SK-N-SH (cell line): ENCODE data around the gene MICB.

Experiments
- CTCF ChIP-seq: fragments of 200-600 bp; sonication (generic); IDR thresholded peaks from 2 replicates; pipeline ENCODE4 v1.6.1; 2017; ENCODE audit warnings: antibody characterized with exemption, mild to moderate bottlenecking, moderate library complexity
- GABPA ChIP-seq: IDR thresholded peaks from 2 replicates; pipeline ENCODE4 v1.4.0; 2012; ENCODE audit warnings: low read depth, mild to moderate bottlenecking
- SIN3A ChIP-seq: IDR thresholded peaks from 2 replicates; pipeline ENCODE4 v1.6.1; 2012; ENCODE audit warnings: low read depth, mild to moderate bottlenecking, low read length, moderate library complexity, borderline replicate concordance

GRCh38 chr6:31532644-31533454 is 34.9 kb downstream of the MICB start:
- TF ChIP-seq CTCF (no peak), GABPA (no peak), SIN3A (no peak)
